NCI-H510A treated with DMSO at 0.1 percent for 48 hours (cell line): ENCODE results near the gene TNS2.
"Not testable (repeated sequence)": the region's sequence is repeated elsewhere in the genome, so short reads cannot be mapped to it uniquely, and the experiment has no call there.

Source experiments
- DNase-seq: peaks from one replicate; lab custom pipeline; 2025; lab: John Stamatoyannopoulos, UW

The TNS2 gene, protein sequence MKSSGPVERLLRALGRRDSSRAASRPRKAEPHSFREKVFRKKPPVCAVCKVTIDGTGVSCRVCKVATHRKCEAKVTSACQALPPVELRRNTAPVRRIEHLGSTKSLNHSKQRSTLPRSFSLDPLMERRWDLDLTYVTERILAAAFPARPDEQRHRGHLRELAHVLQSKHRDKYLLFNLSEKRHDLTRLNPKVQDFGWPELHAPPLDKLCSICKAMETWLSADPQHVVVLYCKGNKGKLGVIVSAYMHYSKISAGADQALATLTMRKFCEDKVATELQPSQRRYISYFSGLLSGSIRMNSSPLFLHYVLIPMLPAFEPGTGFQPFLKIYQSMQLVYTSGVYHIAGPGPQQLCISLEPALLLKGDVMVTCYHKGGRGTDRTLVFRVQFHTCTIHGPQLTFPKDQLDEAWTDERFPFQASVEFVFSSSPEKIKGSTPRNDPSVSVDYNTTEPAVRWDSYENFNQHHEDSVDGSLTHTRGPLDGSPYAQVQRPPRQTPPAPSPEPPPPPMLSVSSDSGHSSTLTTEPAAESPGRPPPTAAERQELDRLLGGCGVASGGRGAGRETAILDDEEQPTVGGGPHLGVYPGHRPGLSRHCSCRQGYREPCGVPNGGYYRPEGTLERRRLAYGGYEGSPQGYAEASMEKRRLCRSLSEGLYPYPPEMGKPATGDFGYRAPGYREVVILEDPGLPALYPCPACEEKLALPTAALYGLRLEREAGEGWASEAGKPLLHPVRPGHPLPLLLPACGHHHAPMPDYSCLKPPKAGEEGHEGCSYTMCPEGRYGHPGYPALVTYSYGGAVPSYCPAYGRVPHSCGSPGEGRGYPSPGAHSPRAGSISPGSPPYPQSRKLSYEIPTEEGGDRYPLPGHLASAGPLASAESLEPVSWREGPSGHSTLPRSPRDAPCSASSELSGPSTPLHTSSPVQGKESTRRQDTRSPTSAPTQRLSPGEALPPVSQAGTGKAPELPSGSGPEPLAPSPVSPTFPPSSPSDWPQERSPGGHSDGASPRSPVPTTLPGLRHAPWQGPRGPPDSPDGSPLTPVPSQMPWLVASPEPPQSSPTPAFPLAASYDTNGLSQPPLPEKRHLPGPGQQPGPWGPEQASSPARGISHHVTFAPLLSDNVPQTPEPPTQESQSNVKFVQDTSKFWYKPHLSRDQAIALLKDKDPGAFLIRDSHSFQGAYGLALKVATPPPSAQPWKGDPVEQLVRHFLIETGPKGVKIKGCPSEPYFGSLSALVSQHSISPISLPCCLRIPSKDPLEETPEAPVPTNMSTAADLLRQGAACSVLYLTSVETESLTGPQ (N-terminal part only)

DNA sequence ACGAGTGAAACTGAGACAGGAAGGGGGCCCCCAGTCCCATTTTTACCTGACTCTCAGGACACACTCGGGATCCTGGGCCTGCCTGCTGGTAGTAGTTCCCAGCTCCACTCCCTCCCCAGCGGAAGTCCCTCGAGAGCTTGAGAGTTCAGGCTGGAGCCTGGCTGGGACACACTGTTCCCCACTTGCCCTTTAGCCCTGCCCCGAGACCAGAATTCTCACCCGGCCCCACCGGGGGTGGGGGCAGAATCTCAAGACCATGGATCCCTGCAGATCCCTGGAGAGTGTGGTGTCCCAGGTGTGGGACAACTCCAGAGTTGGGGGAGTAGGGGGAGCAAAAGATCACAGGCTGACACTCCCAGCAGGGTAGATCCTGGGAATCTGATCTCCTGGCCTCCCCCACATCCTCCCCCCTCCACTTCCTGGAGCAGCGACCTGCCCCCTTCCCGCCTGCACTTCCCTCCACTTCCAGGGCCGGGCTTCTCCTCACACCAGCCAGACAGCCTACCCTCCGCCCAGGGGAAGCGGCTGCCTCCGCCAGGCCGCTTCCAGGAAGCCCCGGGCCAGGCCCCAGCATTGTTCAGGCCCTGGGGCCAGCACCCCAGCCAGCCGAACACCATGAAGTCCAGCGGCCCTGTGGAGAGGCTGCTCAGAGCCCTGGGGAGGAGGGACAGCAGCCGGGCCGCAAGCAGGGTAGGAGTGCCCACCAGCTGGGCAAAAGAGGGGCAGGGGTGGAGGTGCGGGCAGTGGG lies at the start of gene TNS2:
TNS2 (plus strand) TSS at position 495 of the 748 bp plus-strand sequence; CDS start at position 616, 121 bp downstream.
- peak; percentile 81 for DNase-seq

DNA sequence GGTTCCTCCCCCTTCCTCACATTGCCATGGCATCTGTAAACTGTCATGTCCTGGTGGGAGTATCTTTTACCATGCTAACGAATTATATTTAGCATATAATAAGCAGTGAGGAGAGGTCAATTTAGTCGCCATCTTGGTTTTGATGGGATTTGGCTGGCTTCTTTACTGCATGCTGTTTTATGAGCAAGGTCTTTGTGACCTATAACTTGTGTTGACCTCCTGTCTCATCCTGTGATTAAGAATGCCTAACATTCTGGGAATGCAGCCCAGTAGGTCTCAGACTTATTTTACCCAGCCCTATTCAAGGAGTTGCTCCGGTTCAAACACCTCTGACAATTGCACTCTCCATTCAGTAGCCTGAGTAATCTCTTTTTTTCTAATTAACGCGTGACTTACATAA lies 45.7 kb upstream of the TNS2 start:
- no peak for DNase-seq

DNA sequence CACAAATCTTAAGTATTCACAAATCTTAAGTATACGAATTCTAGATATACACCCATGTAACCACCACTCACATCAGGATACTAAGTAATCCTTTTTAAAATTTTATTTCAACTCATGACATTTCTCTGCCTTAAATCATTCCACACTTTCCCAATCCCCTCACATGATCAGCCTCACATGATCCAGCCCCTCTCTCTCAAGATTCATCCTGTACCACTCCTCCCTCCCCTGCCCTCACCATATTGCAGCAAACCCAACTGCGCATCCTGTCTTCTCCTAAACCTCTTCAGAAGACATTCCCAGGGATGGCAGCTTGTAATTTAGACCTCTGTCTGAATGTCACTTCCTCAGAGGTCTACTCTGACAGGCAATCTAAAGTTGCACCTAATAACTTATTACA lies 45.3 kb upstream of the TNS2 start:
- DNase-seq, result no peak

DNA sequence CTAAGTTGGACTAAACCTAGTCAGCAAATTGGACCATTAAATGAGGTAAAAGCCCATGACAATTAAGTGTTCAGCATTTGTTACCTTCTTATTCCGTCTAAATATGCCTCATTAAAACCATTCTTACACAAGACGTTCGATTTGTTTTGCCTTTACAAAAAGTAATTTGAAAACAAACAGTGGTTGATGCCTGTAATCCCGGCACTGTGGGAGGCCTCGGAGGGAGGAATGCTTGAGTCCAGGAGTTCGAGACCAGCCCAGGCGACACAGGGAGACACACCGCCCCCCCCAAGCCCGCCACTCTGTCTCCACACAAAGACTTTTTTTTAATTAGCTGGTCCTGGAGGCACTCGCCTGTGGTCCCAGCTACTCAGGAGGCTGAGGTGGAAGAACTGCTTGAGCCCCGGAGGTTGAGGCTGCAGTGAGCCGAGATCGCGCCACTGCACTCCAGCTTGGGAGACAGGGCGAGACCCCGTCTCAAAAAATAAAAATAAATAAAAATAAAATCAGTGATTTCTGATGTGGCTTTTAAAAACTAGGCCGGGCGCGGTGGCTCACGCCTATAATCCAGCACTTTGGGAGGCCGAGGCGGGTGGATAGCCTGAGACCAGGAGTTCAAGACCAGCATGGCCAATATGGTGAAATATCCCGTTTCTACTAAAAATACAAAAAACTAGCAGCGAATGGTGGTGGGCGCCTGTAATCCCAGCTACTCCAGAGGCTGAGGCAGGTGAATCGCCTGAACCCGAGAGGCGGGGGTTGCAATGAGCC lies 44.5 kb upstream of the TNS2 start:
- DNase-seq, result peak; percentile 15

DNA sequence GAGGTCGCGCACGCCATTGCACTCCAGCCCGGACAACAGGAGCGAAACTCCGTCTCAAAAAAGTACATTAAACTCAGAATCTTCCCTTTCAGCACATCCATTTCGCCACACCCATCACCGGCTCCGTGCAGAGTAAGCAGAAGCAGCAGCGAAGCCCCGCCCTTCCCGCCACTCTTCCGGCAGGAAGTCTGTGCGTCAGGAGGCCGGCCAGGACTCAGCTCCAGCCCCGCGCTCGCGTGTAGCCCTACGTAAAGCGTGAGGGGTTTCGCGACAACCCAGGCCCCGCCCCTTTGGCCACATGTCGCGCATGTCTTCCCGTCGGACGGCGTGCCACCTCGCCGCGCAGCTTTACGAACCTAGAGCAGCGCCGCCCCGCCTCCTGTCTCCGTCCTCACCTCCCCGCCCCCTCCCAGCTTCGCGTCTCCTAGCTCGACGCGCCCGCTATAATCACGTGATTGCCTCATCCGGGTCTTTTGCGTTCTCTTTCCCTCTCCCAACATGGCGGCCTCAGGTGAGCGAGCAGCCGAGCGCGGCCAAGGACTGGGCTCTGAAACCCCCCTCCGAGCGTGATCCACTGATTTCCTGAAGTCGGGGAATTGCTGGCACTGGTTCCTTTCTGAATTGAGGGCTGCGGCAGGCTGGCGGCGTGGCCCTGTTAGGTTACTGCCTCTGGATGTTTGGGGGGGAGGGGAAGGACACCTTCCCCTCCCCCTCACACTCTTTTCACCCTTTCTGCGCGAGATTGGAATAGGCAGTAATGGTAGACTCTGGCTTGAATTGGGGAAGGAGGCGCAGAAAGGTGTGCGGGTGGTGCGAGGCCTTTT lies 43.7 kb upstream of the TNS2 start, which contains the start of gene EIF4B:
EIF4B (plus strand) TSS at position 471 of the 824 bp plus-strand sequence; CDS start at position 499, 28 bp downstream.
- DNase-seq, result peak; percentile 99

DNA sequence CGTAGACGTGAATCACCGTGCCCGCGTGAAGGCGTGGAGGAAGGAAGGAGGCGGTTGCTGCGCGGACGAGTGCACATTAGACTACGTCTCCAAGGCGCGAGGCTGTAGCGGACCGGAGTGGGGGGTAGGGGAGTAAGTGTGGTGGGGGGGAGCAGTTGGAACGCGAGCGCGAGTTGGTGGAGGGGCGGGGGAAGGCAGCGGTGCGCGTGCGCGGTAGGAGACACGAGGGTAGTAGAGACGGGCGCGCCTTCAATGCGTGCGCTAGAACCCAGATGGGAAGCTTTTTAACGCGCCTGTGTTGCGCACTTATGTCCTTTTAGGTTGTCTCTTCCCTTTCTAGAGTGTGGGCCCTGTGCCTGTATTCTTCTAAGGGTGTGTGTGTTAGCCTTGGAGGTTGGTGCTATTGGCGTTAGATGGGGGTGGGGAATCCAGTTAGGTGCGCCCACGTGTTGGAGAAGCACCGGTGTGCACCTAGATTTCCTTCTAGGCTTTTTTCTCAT lies 43.0 kb upstream of the TNS2 start:
- DNase-seq, result peak; percentile 84

DNA sequence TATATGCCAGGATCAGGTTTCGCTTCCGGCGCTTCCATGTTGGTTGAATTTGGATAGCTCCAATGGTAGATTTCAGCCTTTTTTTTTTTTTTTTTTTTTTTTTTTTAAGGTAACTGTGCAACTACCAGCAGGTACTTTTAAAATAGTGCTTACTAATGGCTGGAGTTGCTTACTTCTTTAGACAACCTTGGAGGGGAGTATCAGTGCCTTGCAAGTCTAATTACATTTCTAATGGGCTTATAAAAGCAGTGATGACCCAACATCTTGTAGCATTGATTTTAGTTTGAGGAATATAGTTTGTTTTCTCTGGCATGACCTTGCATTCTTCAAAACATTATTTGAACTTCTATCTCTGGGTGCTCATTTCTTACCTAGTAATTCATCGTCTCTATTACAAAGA lies 42.5 kb upstream of the TNS2 start:
- DNase-seq, result no peak

DNA sequence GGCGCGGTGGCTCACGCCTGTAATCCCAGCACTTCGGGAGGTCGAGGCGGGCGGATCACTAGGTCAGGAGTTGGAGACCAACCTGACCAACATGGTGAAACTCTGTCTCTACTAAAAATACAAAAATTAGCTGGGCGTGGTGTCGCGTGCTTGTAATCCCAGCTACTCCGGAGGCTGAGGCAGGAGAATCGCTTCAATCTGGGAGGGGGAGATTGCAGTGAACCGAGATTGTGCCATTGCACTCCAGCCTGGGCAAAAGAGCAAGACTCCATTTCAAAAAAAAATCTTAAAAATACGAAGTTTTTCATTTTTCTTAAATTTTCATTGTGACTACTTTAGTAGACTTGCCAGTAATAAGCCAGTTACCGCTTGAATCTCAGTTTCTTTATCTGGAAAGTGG lies 41.1 kb upstream of the TNS2 start:
- DNase-seq, result not testable (repeated sequence)

DNA sequence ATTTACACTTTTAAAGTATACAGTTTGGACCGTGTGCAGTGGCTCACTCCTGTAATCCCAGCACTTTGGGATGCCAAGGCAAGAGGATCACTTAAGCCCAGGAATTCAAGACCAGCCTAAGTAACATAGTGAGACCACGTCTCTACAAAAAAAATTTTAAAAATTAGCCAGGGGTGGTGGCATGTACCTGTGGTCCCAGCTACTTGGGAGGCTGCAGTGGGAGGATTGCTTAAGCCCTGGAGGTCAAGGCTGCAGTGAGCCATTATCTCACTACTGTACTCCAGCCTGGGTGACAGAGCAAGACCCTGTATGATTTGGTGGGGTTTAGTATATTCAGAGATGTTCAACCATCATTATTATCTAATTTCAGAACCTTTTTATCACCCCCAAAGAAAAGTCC lies 38.9 kb upstream of the TNS2 start:
- DNase-seq, result no peak

DNA sequence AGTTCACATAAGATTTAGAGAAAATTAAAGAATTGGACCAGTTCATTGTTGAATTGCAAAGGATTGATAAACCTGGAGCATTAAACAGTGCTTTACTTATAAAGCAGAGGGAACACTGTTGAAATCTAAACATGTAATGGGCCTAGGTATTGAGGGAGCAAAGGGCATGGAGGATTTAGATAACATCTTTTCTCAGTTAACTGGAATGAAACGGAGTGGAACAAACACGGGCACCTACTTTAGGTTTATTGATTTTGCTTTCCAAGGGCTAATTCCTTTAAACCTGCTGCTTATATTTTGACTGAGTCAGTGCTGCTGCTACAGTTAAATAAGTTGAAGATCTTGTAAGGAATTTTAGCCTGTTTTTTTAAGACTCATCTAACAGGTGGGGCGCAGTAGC lies 38.0 kb upstream of the TNS2 start:
- no peak for DNase-seq

DNA sequence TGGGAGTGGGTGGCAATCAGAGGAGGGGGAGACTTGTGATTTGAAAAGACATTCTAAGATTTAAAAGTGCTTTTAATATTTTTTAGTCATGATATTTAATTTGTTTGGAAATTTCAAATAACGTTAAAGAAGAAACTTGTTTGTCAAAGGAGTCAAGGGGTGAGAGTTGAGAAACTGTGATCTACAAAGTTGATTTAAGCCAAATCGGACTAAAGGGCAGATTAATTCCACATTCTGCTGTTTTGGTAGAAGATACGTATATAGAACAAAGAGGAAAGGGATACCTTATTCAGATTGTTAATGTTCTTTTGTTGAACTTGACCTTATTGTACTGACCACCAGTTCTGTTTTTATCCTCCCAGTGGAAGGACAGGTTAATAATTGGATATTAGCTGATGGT lies 36.9 kb upstream of the TNS2 start:
- DNase-seq, result no peak

DNA sequence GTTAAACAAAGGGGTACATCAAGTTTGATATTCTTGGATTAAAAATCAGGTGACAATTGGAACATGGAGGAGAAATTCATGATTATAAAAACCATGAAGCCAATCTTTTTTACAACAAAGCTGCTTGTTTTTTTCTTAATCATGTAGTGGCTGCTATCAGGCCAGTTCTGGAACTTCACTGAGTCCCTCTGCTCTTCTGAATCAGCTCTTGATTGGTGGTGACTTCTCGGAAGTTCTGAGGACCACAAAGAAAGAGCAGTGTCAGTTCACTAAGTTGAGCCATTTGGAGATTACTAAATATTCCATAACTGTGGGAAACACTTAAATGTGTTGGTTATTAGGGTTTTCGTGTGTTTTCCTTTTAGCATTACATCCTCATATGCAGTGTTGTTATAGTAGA lies 35.2 kb upstream of the TNS2 start:
- no peak for DNase-seq

DNA sequence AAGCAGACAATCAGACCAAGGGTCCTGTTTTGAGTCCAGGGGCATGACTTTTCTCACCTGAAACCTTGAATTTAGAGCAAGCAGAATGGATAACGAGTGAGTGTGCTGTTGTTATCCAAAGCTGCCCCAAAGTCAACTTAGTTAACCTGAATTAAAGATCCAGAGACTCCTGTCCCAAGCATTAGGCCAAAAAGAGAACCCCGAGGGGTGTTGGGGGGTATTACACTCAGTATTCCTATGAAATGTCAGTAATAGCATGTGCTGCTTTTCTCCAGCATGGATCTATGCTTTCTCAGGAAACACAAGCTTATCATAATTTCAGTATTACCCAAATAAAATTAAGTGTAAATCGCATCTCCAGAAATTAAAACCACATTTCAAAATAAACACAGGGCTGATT lies 24.6 kb upstream of the TNS2 start:
- DNase-seq, result no peak

DNA sequence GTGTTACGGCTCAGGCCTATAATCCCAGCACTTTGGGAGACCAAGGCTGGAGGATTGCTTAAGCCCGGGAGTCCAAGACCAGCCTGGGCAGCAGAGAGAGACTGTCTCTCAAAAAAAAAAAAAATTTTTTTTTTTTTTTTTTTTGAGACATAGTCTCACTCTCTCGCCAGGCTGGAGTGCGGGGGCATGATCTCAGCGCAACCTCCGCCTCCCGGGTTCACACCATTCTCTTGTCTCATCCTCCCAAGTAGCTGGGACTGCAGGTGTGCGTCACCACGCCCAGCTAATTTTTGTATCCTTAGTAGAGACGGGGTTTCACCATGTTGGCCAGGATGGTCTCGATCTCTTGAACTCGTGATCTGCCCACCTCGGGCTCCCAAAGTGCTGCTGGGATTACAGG lies 22.9 kb upstream of the TNS2 start:
- not testable (repeated sequence) for DNase-seq

DNA sequence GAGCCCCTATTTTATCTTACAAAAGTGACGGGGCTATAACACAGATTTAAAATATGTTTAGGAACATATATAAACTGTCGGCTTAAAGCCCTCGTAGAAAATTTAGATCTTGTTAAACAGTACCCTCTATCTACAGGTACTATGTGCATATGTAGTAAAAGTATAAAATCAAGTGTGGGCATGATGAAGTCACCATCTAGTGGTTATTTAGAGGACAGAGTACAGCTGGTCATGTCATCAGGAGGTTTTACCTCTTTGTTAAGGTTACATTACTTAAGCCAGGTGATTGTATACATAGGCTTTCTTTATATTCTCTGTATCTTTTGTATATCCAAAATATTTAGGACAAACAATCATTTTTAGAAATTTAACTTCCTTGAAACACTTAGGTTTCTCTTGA lies 18.2 kb upstream of the TNS2 start:
- no peak for DNase-seq

DNA sequence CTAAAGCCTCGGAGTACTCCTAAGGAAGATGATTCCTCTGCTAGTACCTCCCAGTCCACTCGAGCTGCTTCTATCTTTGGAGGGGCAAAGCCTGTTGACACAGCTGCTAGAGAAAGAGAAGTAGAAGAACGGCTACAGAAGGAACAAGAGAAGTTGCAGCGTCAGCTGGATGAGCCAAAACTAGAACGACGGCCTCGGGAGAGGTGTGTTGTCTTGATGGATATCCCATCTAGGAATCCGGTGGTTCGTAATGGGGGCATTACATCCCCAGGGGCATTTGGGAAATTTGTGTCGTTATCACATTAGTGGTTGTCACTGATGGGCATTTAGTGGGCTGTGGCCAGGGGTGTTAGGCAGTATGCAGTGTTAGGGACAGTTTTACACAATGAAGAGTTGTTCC lies 16.0 kb upstream of the TNS2 start:
- not testable (repeated sequence) for DNase-seq

DNA sequence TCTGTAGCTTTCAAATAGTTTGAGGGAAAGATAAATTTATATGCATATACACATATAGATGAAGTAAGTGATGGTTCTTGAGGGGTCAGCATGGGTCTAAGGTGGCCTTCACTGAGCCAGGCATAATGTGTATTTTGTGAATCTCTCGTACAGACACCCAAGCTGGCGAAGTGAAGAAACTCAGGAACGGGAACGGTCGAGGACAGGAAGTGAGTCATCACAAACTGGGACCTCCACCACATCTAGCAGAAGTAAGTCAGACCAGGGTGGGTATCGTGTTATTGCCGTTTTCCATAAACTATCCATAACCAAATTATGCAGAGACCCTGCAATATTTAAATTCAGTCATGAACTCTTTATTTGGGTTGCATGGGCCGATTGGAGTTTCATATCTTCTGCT lies 15.4 kb upstream of the TNS2 start:
- no peak for DNase-seq

DNA sequence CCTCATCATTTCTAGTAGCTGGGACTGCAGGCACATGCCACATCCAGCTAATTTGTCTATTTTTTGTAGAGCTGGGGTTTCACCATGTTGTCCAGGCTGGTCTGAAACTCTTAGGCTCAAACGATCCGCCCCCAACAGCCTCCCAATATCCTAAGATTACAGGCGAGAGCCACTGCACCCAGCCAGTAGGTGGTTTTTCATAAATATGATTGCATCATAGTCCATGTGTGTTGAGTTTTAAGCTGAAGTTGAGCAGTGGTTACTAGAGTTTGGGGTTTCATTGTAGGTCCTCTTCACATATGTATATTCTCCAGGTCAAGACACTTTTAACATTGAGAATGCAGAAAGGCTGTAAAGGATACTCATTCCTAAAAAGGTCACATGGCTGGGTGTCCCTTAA lies 13.1 kb upstream of the TNS2 start:
- DNase-seq, result no peak

DNA sequence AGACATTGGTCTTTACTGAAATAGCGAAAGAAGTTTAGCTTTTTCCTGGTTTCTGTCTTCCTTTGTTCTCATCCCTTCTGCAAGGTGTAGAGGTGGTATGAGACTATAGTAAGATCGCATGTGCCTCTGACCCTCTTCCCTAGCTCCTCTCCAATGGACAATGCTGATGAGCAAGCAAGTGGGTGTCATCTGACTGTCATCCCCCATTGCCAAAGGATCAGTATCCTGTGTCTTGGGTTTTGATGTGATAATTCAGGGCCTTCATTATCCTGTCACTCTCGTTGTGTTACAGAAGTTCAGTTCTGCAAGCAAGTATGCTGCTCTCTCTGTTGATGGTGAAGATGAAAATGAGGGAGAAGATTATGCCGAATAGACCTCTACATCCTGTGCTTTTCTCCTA lies 10.0 kb upstream of the TNS2 start:
- no peak for DNase-seq
